SIG-M5 treated with dmso at 0.1 percent for 504 hours (cell line): ENCODE measurements around the gene SCYGR2.
A peak's percentile ranks its signal among the peaks of the same experiment; 100 is the strongest.
"Not testable (repeated sequence)": the region's sequence is repeated elsewhere in the genome, so short reads cannot be mapped to it uniquely, and the experiment has no call there.

Experiments
- DNase-seq: peaks from one replicate; lab custom pipeline; 2025; ENCODE audit not compliant: unreplicated experiment; lab: John Stamatoyannopoulos, UW

The SCYGR2 gene

GRCh38 chr2:227598835-227599503 lies at the start of gene SCYGR2:
Gene SCYGR2, plus strand, starts transcription at chr2:227598893. Its CDS starts 0 bp downstream, at chr2:227598893.
- DNase-seq = not testable (repeated sequence)

GRCh38 chr2:227551836-227552235 lies 46.9 kb upstream of the SCYGR2 start:
- no peak for DNase-seq

- no peak for DNase-seq
Measured at GRCh38 chr2:227562581-227562980, 36.1 kb upstream of the SCYGR2 start.

- DNase-seq = no peak
Measured at GRCh38 chr2:227565080-227565479, 33.6 kb upstream of the SCYGR2 start.

GRCh38 chr2:227566012-227566411 lies 32.7 kb upstream of the SCYGR2 start:
- DNase-seq = no peak

- no peak for DNase-seq
Measured at GRCh38 chr2:227568852-227569169, 29.9 kb upstream of the SCYGR2 start.

GRCh38 chr2:227570615-227571014 lies 28.1 kb upstream of the SCYGR2 start:
- no peak for DNase-seq

- DNase-seq = no peak
Measured at GRCh38 chr2:227576110-227576509, 22.6 kb upstream of the SCYGR2 start.

- DNase-seq = no peak
Measured at GRCh38 chr2:227576812-227577211, 21.9 kb upstream of the SCYGR2 start.

- no peak for DNase-seq
Measured at GRCh38 chr2:227577555-227577954, 21.1 kb upstream of the SCYGR2 start.

- DNase-seq = no peak
Measured at GRCh38 chr2:227578642-227579041, 20.1 kb upstream of the SCYGR2 start.

- DNase-seq = no peak
Measured at GRCh38 chr2:227579791-227580190, 18.9 kb upstream of the SCYGR2 start.

- DNase-seq = no peak
Measured at GRCh38 chr2:227582369-227582768, 16.3 kb upstream of the SCYGR2 start.

GRCh38 chr2:227592694-227593387 lies 5.9 kb upstream of the SCYGR2 start:
- no peak for DNase-seq

GRCh38 chr2:227595797-227596196 lies 2.9 kb upstream of the SCYGR2 start:
- DNase-seq = no peak

- DNase-seq = no peak
Measured at GRCh38 chr2:227597036-227597435, 1.7 kb upstream of the SCYGR2 start.

GRCh38 chr2:227597998-227598397 lies 695 bp upstream of the SCYGR2 start:
- DNase-seq = no peak

- no peak for DNase-seq
Measured at GRCh38 chr2:227602358-227602757, 3.7 kb downstream of the SCYGR2 start.

GRCh38 chr2:227606476-227606875 lies 7.8 kb downstream of the SCYGR2 start:
- DNase-seq = no peak

- no peak for DNase-seq
Measured at GRCh38 chr2:227607941-227608340, 9.2 kb downstream of the SCYGR2 start.

GRCh38 chr2:227608561-227609338 lies 10.1 kb downstream of the SCYGR2 start:
- peak; percentile 83 for DNase-seq

- DNase-seq = no peak
Measured at GRCh38 chr2:227610123-227610522, 11.4 kb downstream of the SCYGR2 start.
